Trophoblast cell (in vitro differentiated cells and primary cell): ENCODE measurements around the gene PRKCI.
"Not testable (repeated sequence)": the region's sequence is repeated elsewhere in the genome, so short reads cannot be mapped to it uniquely, and the experiment has no call there.

Experiments used
- DNase-seq, 2 donors: peaks; one replicate each; pipeline ENCODE4 v3.0.0-alpha.2; 2016
- H2AFZ ChIP-seq: 2 replicates; pipeline ENCODE4 v1.6.1; 2013; ENCODE audit warnings: low read length, moderate library complexity, mild to moderate bottlenecking; ENCODE audit not compliant: insufficient read depth, poor library complexity
- H2AK5ac ChIP-seq: 2 replicates; pipeline ENCODE4 v1.6.1; 2013; ENCODE audit warnings: mild to moderate bottlenecking, low read length
- H2BK120ac ChIP-seq: 2 replicates; pipeline ENCODE4 v1.6.1; 2013; ENCODE audit warnings: low read length, mild to moderate bottlenecking, moderate library complexity; ENCODE audit not compliant: insufficient read depth, poor library complexity
- H2BK12ac ChIP-seq: 2 replicates; pipeline ENCODE4 v1.6.1; 2013; ENCODE audit warnings: mild to moderate bottlenecking, low read length, moderate library complexity
- H2BK5ac ChIP-seq: 2 replicates; pipeline ENCODE4 v1.6.1; 2013; ENCODE audit warnings: low read length, low read depth, moderate library complexity, mild to moderate bottlenecking; ENCODE audit not compliant: poor library complexity
- H3K14ac ChIP-seq: 2 replicates; pipeline ENCODE4 v1.6.1; 2013; ENCODE audit warnings: mild to moderate bottlenecking, low read length
- H3K18ac ChIP-seq: 2 replicates; pipeline ENCODE4 v1.6.1; 2013; ENCODE audit warnings: mild to moderate bottlenecking, low read length
- H3K23ac ChIP-seq: 2 replicates; pipeline ENCODE4 v1.6.1; 2013; ENCODE audit warnings: low read length
- H3K27ac ChIP-seq: 2 replicates; pipeline ENCODE4 v1.5.1; 2013; ENCODE audit warnings: low read depth, mild to moderate bottlenecking, inconsistent platforms, low read length, moderate library complexity
- H3K27me3 ChIP-seq: 2 replicates; pipeline ENCODE4 v1.6.1; 2013; ENCODE audit warnings: inconsistent platforms, mild to moderate bottlenecking, low read length, moderate library complexity; ENCODE audit not compliant: insufficient read depth
- H3K36me3 ChIP-seq, 2 experiments: 1 replicate in 1 of 2; 2 replicates in 1 of 2; pipeline ENCODE4 v1.6.1; 2013; ENCODE audit warnings: low read length in 2 of 2, mild to moderate bottlenecking in 2 of 2, moderate library complexity in 1 of 2; ENCODE audit not compliant: insufficient read depth in 2 of 2, control insufficient read depth in 1 of 2
- H3K4ac ChIP-seq: 2 replicates; pipeline ENCODE4 v1.6.1; 2013; ENCODE audit warnings: low read depth, mild to moderate bottlenecking, low read length, moderate library complexity
- H3K4me1 ChIP-seq, 2 experiments: 1 replicate in 1 of 2; 2 replicates in 1 of 2; pipeline ENCODE4 v1.6.1; 2013; ENCODE audit warnings: low read length in 2 of 2, mild to moderate bottlenecking in 2 of 2, moderate library complexity in 1 of 2; ENCODE audit not compliant: insufficient read depth in 2 of 2, control insufficient read depth in 1 of 2
- H3K4me2 ChIP-seq: 2 replicates; pipeline ENCODE4 v1.6.1; 2013; ENCODE audit warnings: inconsistent platforms, mild to moderate bottlenecking, low read length, moderate library complexity
- H3K4me3 ChIP-seq: 2 replicates; pipeline ENCODE4 v1.5.1; 2013; ENCODE audit warnings: mild to moderate bottlenecking, low read depth, low read length, inconsistent platforms
- H3K79me1 ChIP-seq: one replicate; pipeline ENCODE4 v1.6.1; 2013; ENCODE audit warnings: low read length
- H3K79me2 ChIP-seq: 2 replicates; pipeline ENCODE4 v1.6.1; 2013; ENCODE audit warnings: low read length, mild to moderate bottlenecking; ENCODE audit not compliant: control insufficient read depth, insufficient read depth, poor library complexity
- H3K9ac ChIP-seq: 2 replicates; pipeline ENCODE4 v1.6.1; 2013; ENCODE audit warnings: mild to moderate bottlenecking, low read length
- H3K9me3 ChIP-seq: 2 replicates; pipeline ENCODE4 v1.6.1; 2013; ENCODE audit warnings: low read depth, mild to moderate bottlenecking, control low read depth, inconsistent platforms, low read length; ENCODE audit not compliant: insufficient read depth
- H4K12ac ChIP-seq: 2 replicates; pipeline ENCODE4 v1.6.1; 2013; ENCODE audit warnings: low read depth, mild to moderate bottlenecking, low read length, moderate library complexity
- H4K8ac ChIP-seq: 2 replicates; pipeline ENCODE4 v1.6.1; 2013; ENCODE audit warnings: low read depth, mild to moderate bottlenecking, low read length, moderate library complexity
- H4K91ac ChIP-seq: one replicate; pipeline ENCODE4 v1.6.1; 2013; ENCODE audit warnings: low read depth, mild to moderate bottlenecking, low read length, moderate library complexity
- WGBS: extraction: QIAGEN DNeasy Blood & Tissue Kit; methylation state at CpG from one replicate; pipeline ENCODE4 v1.1.7; 2013; ENCODE audit warnings: missing lambda C conversion rate; ENCODE audit not compliant: insufficient read length, insufficient coverage; ENCODE audit errors: extremely low coverage; 5-methylcytosine and 5-hydroxymethylcytosine counted together

PRKCI gene

GRCh38 chr3:170180908-170181885, 41.0 kb upstream of the PRKCI start, which contains the start of gene PHC3:
TSS of gene PHC3 (minus strand) at chr3:170181733. CDS start at chr3:170181715, 18 bp downstream.
- Histone ChIP-seq H3K4ac (peak within 1 kb of the TSS; percentile 94), H4K91ac (peak within 1 kb of the TSS; percentile 91), H3K36me3 (peaks cover 11 to 12% of the 10 kb centered on the region in 2 experiments), H2BK5ac (peak within 1 kb of the TSS; percentile 91), H3K4me1 (peaks cover 3% of the 10 kb centered on the region in 2 experiments), H3K79me2 (peaks cover 9% of the 10 kb centered on the region), H4K8ac (peak within 1 kb of the TSS; percentile 98), H4K12ac (peak within 1 kb of the TSS; percentile 94), H3K9ac (peak within 1 kb of the TSS; percentile 98), H3K4me3 (peak within 1 kb of the TSS; percentile 95), H3K14ac (peak within 1 kb of the TSS; percentile 88), H2BK120ac (peak within 1 kb of the TSS; percentile 93), H3K79me1 (peaks cover 7% of the 10 kb centered on the region), H3K23ac (no peak within 1 kb of the TSS), H3K4me2 (peak within 1 kb of the TSS; percentile 71), H2AFZ (peak within 1 kb of the TSS; percentile 88), H3K27ac (peak within 1 kb of the TSS; percentile 41), H3K9me3 (no peaks in the 10 kb centered on the region), H2AK5ac (peak within 1 kb of the TSS; percentile 90), H2BK12ac (peak within 1 kb of the TSS; percentile 93), H3K18ac (peak within 1 kb of the TSS; percentile 95), H3K27me3 (no peaks in the 10 kb centered on the region)
- WGBS, result no CpG with 5 or more reads among the region's 71 CpGs
- DNase-seq, result peak; percentile 91 to 95

DNA sequence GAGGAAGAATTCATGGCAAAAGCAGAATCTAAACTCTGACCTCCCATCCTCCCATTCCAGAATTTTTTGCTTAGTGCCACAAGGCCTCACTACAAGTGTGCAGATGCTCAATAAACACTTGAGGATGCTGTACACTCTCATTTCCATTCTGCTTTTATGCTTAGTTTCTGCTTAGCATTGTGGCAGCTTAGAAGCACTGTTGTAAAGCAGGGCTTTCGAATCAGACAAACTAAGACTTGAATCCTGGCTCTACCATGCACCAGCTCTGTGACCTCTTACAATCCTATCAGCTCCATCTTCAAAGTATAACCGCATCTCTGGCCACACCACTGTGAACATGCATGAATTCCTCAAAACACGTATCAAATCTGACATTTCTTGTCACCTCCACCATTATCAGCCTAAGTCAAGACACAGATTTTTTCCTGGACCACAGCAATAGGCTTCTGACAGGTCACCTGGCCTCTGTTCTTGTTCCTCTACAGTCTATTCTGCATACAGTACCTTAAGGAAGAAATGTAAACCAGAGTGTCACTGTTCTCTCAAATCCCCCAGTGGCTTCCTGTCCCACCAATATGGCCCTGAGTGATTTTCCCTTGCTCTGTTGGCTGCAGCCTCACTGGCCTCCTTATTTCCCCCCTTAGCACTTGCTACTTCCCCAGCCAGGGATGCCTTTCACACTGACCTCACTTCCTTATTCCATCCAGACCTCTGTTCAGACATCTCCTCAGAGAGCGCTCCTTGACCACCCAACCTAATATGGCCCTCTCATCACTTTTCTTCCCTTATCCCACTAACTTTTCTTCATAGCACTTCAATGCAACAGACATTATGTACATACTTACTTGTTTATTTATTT, 32.6 kb upstream of the PRKCI start:
- H3K27me3 ChIP-seq, result no peaks in the 10 kb centered on the region
- H3K23ac ChIP-seq, result no peak overlapping the region
- no peak overlapping the region for H4K8ac ChIP-seq
- H3K79me2 ChIP-seq, result no peaks in the 10 kb centered on the region
- no peaks in the 10 kb centered on the region for H3K9me3 ChIP-seq
- no peak overlapping the region for H2AK5ac ChIP-seq
- no peak overlapping the region for H4K12ac ChIP-seq
- H3K4ac ChIP-seq, result no peak overlapping the region
- H3K14ac ChIP-seq, result no peak overlapping the region
- H2BK120ac ChIP-seq, result no peak overlapping the region
- no peaks in the 10 kb centered on the region for H3K79me1 ChIP-seq
- H3K18ac ChIP-seq, result no peak overlapping the region
- no peak overlapping the region for H2BK5ac ChIP-seq
- H3K36me3 ChIP-seq, result no peaks in the 10 kb centered on the region
- no peak overlapping the region for H3K9ac ChIP-seq
- no peak overlapping the region for H4K91ac ChIP-seq
- no peak overlapping the region for H2AFZ ChIP-seq
- H3K4me1 ChIP-seq, result no peaks in the 10 kb centered on the region
- H2BK12ac ChIP-seq, result no peak overlapping the region
- H3K27ac ChIP-seq, result no peak overlapping the region
- no peak for DNase-seq
- H3K4me2 ChIP-seq, result no peak overlapping the region
- no CpG with 5 or more reads among the region's 4 CpGs for WGBS
- H3K4me3 ChIP-seq, result no peak overlapping the region

GRCh38 chr3:170195759-170196158, 26.5 kb upstream of the PRKCI start:
- H2AK5ac ChIP-seq, H3K18ac ChIP-seq, H4K91ac ChIP-seq, H3K9ac ChIP-seq, H3K36me3 ChIP-seq, H2AFZ ChIP-seq, H3K9me3 ChIP-seq, H3K27ac ChIP-seq, H3K4me3 ChIP-seq, H4K12ac ChIP-seq, H3K27me3 ChIP-seq, DNase-seq, H3K14ac ChIP-seq, H3K79me2 ChIP-seq, H3K23ac ChIP-seq, H2BK5ac ChIP-seq, H3K4me1 ChIP-seq, H3K4me2 ChIP-seq, H3K79me1 ChIP-seq, H2BK12ac ChIP-seq, H2BK120ac ChIP-seq, H3K4ac ChIP-seq, H4K8ac ChIP-seq: not testable (repeated sequence)
- WGBS, result no CpG with 5 or more reads among the region's 3 CpGs

DNA sequence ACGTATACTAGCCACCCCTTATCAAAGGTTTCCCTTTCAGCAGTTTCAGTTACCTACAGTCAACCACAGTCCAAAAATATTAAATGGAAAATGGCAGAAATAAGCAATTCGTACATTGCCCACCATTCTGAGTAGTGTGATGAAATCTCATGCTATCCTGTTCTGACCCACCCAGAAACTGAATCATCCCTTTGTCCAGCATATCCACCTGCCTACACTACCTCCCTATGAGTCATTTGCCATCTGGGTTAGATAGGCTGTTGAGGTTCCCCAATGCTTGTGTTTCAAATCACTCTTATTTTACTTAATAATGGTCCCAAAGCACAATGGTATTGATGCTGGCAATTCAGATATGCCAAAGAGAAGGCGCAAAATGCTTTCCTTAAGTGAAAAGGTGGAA, 25.4 kb upstream of the PRKCI start:
- Histone ChIP-seq H3K18ac (no peak overlapping the region), H3K79me2 (no peaks in the 10 kb centered on the region), H2AFZ (no peak overlapping the region), H3K9me3 (no peaks in the 10 kb centered on the region), H3K14ac (no peak overlapping the region), H4K91ac (no peak overlapping the region), H3K27me3 (no peaks in the 10 kb centered on the region), H2BK12ac (no peak overlapping the region), H3K9ac (no peak overlapping the region), H3K4me2 (no peak overlapping the region), H2AK5ac (no peak overlapping the region), H3K27ac (no peak overlapping the region), H3K79me1 (no peaks in the 10 kb centered on the region), H4K8ac (no peak overlapping the region), H2BK5ac (no peak overlapping the region), H3K36me3 (no peaks in the 10 kb centered on the region), H4K12ac (no peak overlapping the region), H3K23ac (no peak overlapping the region), H3K4me1 (no peaks in the 10 kb centered on the region), H3K4me3 (no peak overlapping the region), H3K4ac (no peak overlapping the region), H2BK120ac (no peak overlapping the region)
- DNase-seq, result no peak
- no CpG with 5 or more reads among the region's 3 CpGs for WGBS
